Fibroblast of villous mesenchyme (primary cell): Measurements from ENCODE around the gene NHS. TPM values are rescaled to one million over a fixed set of nuclear protein-coding genes. Genes with fewer than 3 reads are reported as not detected.

Experiments
- DNase-seq: peaks from one replicate; pipeline ENCODE4 v3.0.0-alpha.2; 2010; ENCODE audit warnings: low read depth
- H3K4me3 ChIP-seq: 2 replicates; pipeline ENCODE4 v1.5.1; 2011; ENCODE audit warnings: low read depth, mild to moderate bottlenecking, low read length
- total RNA-seq: library from RNA; depleted of rRNA; stranded (reverse); fragments of >200 nt; gene quantifications from 2 replicates; pipeline ENCODE4 v1.2.3, GENCODE V29; 2012
- TF ChIP-seq, protein P1 (sequence below): IDR thresholded peaks from 2 replicates; pipeline ENCODE4 v1.5.1; 2012; ENCODE audit warnings: low read depth, mild to moderate bottlenecking, low read length; ENCODE audit not compliant: insufficient read depth

NHS gene
- total RNA-seq, 1 donor = 5.2 TPM

DNA sequence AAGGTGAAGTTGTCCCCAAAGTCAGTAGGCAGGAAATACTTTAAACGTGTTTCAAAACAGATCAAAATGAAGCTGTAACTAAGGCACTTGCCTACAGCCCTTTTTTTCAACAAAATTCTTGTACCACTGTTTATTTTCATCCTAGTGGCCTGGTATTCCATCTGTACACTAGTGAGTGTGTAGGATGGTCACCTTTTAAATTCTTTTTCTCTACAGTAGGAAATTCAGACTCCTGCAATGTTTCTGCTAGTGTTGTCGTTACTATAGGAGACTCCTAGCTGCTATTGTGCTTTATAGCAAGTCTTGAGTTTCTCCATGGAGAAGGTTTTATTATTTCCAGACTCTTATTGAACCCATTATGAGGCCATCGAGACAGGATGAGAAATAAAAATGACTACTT is 7.0 kb upstream of the NHS start:
- TF ChIP-seq, protein P1, sequence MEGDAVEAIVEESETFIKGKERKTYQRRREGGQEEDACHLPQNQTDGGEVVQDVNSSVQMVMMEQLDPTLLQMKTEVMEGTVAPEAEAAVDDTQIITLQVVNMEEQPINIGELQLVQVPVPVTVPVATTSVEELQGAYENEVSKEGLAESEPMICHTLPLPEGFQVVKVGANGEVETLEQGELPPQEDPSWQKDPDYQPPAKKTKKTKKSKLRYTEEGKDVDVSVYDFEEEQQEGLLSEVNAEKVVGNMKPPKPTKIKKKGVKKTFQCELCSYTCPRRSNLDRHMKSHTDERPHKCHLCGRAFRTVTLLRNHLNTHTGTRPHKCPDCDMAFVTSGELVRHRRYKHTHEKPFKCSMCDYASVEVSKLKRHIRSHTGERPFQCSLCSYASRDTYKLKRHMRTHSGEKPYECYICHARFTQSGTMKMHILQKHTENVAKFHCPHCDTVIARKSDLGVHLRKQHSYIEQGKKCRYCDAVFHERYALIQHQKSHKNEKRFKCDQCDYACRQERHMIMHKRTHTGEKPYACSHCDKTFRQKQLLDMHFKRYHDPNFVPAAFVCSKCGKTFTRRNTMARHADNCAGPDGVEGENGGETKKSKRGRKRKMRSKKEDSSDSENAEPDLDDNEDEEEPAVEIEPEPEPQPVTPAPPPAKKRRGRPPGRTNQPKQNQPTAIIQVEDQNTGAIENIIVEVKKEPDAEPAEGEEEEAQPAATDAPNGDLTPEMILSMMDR = no peak
- no peak overlapping the region for H3K4me3 ChIP-seq
- DNase-seq = no peak

DNA sequence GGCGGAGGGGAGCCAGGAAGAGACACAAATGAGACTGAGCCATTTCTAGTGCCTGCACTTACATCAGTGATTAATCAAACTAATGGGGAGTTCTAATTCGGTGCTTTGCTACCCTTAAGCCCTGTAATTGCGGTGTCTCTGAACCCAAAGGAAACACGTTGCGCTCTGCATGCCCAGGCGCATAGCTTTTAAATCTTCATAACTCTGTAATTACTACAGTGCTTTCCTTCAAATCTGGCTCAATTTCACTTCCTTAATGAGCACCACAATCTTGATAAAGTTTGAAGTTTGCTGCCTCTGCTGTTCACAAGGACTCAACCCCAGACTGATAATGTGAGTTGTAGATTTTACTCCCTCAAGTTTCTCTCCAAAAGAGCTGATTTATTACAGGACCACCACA is 5.7 kb upstream of the NHS start:
- TF ChIP-seq, protein P1 = no peak
- no peak for DNase-seq
- no peak overlapping the region for H3K4me3 ChIP-seq

DNA sequence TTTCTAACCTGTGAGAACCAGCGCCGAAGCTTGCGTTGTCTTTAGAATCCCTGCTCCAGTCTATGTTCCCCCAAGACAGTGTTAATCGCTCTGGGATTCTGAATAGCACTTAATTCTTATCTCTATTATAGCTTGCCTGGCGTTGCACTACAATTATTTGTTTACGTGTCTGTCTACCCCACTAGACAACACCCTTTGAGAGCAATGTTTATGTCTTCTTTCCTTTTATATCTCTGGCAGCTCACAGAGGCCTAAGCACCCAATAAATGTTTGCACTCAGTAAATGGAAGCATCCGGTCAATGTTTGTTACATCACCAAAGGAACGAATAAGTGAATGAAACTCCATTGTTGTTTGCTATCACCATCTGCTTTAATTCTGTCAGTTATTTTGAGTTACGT is 4.8 kb upstream of the NHS start:
- DNase-seq = peak; percentile 3
- TF ChIP-seq, protein P1 = no peak
- H3K4me3 ChIP-seq = no peak overlapping the region

DNA sequence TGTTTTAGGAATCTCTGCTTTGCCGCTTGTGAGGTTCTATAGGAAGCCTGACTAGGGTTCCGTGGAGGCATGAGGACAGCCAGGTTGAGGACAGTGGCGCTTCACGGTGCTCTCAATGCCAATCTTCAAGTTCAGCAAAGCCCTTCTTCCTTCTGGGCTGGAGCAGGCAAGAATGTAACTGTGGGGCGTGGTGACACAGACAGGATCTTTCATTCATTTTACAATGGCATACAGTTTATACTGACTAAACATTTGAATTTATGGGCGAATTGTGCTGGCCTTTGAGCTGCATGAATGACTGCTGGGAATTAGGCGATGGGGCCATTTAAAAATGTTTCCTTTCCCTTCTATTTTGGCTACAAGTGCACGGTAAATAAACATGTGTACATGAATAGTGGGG is 2.9 kb upstream of the NHS start:
- TF ChIP-seq, protein P1 = no peak
- no peak for DNase-seq

DNA sequence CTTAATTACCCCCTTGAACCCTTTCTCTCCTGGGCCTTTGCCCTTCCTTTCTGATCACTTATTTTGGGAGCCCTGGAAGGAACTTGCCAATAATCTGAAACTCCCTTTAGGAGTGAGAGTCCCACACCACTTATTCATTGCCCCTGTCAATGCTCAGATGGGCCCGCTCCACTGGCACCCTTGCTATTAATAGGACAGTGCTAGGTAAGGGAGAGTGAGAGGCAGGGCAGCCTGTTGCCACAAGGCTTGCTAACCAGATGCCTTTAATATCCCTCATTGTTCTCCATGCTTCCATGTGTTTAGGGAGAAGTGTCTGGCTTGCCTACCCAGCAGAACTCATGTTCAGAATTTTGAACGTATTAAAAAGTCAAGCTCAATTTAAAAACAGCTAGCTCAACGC is 1.7 kb upstream of the NHS start:
- H3K4me3 ChIP-seq = no peak overlapping the region
- TF ChIP-seq, protein P1 = no peak
- DNase-seq = no peak

More for the DNA sequence above, 2.9 kb upstream of the NHS start:
- no peak overlapping the region for H3K4me3 ChIP-seq

DNA sequence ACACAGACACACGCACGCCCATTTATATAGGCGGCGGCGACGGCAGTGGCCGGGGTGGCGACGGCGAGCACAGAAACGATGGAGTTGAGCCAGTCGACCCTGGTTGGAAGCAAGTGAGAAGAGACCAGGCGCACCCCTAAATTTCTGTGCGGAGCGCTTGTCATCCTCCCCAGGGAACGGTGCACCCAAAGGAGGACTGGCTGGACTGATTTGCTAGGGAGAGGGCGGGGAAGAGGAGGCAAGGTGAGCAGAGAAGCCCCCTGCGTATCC is 302 bp downstream of the NHS start:
- TF ChIP-seq, protein P1 = no peak
- peak; percentile 4 for DNase-seq

DNA sequence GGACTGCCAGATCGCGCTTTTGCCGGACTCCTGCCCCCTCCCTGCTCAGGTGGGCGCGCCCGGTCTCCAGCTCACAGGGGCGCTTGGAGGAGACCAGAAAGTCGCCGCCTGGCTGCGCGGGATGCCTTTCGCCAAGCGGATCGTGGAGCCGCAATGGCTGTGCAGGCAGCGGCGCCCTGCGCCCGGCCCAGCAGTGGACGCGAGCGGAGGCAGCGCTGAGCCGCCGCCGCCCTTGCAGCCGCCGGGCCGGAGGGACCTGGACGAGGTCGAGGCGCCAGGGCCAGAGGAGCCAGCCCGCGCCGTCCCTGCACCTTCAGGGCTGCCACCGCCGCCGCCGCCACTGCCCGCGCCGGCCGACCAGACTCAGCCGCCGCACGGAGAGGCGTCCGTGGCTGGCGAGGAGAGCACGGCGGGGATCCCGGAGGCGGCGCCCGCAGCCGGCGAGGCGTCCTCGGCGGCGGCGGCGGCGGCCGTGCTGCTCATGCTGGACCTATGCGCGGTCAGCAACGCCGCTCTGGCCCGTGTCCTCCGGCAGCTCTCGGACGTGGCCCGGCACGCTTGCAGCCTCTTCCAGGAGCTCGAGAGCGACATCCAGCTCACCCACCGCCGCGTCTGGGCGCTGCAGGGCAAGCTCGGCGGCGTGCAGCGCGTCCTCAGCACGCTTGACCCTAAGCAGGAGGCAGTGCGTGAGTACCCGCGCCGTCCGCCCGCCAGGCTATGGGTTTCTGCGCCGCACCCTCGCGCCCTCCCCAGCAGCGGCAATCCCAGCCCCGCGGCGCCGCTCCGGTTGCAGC is 834 bp downstream of the NHS start:
- peak overlapping the region; percentile 55 for H3K4me3 ChIP-seq
- TF ChIP-seq, protein P1 = no peak
- peak; percentile 8 for DNase-seq

More for the DNA sequence above, 302 bp downstream of the NHS start:
- peak overlapping the region; percentile 55 for H3K4me3 ChIP-seq
